GM12878 (cell line): ENCODE data around the gene DISC1.

Experiments
- EP300 ChIP-seq, 2 experiments: fragments of 150-350 bp in 1 of 2; IDR thresholded peaks; 2 replicates each; pipeline ENCODE4 v1.6.1; 2011 to 2012; ENCODE audit warnings: low read depth in 2 of 2, low read length in 2 of 2, borderline replicate concordance in 1 of 2, improper control_type of control experiment in 1 of 2, inconsistent platforms in 1 of 2; ENCODE audit not compliant: control insufficient read depth in 1 of 2
- TF ChIP-seq, protein P1 (sequence below), 3 experiments: IDR thresholded peaks in 2 of 3; conservative IDR thresholded peaks in 1 of 3; 2 replicates each; pipeline ENCODE4 v1.5.1; 2011; ENCODE audit warnings: low read depth in 3 of 3, low read length in 3 of 3, mild to moderate bottlenecking in 3 of 3, control low read depth in 2 of 3, moderate library complexity in 2 of 3, inconsistent platforms in 1 of 3, mixed read lengths in 1 of 3; ENCODE audit not compliant: control insufficient read depth in 2 of 3, insufficient read depth in 1 of 3; ENCODE audit errors: extremely low read depth in 1 of 3
- TF ChIP-seq, protein P2 (sequence below): fragments of 450-650 bp; IDR thresholded peaks from 2 replicates; pipeline ENCODE4 v1.6.1; 2017; ENCODE audit warnings: mild to moderate bottlenecking
- TF ChIP-seq, protein P3 (sequence below): IDR thresholded peaks from 2 replicates; pipeline ENCODE4 v1.6.1; 2011; ENCODE audit warnings: mild to moderate bottlenecking, low read depth, low read length, moderate library complexity; ENCODE audit not compliant: insufficient replicate concordance

DNA sequence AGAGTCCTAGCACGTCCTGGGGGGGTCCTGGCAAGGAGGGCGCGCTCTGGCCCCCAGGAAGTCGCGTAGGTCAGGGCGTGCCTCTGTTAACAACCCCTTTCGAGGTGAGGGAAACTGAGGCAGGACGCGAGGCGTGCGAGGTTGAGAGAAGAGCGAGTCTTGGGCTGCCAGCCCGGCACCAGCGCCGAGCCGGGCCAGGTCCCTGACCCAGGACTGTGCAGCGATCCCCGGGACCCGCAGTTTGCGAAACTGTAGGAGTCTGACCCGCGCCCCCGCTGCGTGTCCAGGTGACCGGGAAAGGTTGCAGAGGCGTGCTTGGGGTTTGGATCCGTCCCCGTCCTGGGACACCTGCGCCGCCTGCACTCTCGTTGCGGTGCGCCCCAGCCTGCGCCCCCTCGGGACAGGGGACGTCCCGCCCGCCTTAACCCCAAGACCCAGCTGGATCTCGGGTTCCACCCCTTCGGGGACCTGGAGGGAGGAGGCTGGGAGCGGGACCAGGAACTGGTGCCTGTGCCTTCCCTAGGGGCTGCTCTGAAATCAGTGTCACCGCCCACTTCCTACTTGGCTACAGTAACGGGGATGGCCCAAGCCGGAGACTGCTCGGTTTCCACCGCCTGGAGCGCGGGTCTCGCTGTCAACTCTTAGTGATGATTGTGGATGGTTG is 493 bp downstream of the DISC1 start:
- TF ChIP-seq, protein P1, sequence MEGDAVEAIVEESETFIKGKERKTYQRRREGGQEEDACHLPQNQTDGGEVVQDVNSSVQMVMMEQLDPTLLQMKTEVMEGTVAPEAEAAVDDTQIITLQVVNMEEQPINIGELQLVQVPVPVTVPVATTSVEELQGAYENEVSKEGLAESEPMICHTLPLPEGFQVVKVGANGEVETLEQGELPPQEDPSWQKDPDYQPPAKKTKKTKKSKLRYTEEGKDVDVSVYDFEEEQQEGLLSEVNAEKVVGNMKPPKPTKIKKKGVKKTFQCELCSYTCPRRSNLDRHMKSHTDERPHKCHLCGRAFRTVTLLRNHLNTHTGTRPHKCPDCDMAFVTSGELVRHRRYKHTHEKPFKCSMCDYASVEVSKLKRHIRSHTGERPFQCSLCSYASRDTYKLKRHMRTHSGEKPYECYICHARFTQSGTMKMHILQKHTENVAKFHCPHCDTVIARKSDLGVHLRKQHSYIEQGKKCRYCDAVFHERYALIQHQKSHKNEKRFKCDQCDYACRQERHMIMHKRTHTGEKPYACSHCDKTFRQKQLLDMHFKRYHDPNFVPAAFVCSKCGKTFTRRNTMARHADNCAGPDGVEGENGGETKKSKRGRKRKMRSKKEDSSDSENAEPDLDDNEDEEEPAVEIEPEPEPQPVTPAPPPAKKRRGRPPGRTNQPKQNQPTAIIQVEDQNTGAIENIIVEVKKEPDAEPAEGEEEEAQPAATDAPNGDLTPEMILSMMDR (IDR thresholded peaks at IDR 0.05 in 2 of 3, conservative IDR thresholded peaks at IDR 0.05 in 1 of 3; ENCODE audit: control insufficient read depth in 2 of 3, extremely low read depth in 1 of 3, insufficient read depth in 1 of 3, low read depth in 3 of 3, low read length in 3 of 3): no peak
- TF ChIP-seq, protein P2, sequence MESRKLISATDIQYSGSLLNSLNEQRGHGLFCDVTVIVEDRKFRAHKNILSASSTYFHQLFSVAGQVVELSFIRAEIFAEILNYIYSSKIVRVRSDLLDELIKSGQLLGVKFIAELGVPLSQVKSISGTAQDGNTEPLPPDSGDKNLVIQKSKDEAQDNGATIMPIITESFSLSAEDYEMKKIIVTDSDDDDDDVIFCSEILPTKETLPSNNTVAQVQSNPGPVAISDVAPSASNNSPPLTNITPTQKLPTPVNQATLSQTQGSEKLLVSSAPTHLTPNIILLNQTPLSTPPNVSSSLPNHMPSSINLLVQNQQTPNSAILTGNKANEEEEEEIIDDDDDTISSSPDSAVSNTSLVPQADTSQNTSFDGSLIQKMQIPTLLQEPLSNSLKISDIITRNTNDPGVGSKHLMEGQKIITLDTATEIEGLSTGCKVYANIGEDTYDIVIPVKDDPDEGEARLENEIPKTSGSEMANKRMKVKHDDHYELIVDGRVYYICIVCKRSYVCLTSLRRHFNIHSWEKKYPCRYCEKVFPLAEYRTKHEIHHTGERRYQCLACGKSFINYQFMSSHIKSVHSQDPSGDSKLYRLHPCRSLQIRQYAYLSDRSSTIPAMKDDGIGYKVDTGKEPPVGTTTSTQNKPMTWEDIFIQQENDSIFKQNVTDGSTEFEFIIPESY: no peak
- no peak for TF ChIP-seq EP300 (IDR thresholded peaks at IDR 0.05; ENCODE audit: borderline replicate concordance in 1 of 2, control insufficient read depth in 1 of 2, low read depth in 2 of 2, low read length in 2 of 2)
- TF ChIP-seq, protein P3, sequence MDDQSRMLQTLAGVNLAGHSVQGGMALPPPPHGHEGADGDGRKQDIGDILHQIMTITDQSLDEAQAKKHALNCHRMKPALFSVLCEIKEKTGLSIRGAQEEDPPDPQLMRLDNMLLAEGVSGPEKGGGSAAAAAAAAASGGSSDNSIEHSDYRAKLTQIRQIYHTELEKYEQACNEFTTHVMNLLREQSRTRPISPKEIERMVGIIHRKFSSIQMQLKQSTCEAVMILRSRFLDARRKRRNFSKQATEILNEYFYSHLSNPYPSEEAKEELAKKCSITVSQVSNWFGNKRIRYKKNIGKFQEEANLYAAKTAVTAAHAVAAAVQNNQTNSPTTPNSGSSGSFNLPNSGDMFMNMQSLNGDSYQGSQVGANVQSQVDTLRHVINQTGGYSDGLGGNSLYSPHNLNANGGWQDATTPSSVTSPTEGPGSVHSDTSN: no peak
